ENCODE data around the gene AUTS2.
"Not testable (repeated sequence)": the region's sequence is repeated elsewhere in the genome, so short reads cannot be mapped to it uniquely, and the experiment has no call there.

The AUTS2 gene

DNA sequence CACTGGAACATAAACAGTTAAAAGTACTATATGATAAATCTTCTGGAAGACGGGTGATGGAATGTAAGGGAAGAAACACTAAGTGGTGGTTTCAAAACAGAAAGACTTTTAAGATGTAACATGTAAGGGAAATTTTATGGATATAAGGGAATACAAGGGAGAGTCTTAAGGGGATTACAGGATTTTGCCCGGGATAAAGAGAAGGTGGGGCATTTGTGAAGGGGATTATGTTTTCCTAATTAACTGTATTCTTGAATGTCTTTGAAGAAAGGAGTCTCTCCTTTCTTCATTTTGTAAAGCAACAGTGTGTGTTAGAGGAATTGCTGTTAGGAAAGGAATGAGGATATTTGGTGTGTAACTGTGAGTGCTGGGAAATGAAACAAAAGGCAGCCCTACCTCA lies 745.2 kb downstream of the AUTS2 start:
- DNase-seq = no peak

DNA sequence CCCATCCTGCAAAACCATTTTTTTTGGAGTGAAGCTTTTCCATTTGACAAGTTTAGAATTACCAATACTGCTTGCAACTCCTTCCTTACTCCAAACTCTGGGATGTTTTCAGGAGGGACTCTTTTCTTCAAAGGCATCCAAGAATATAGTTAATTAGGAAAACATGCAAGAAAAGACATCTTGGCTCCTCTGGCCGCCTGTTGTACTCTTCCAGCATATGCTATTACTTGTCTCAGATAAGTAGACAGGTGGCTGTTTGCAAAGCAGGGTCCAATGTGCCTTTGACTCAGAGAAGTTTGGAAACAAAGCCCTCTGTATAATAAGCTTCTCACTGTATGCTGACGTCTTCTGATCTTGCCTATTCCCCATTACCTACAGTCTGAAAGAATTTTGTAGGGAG lies 746.5 kb downstream of the AUTS2 start:
- DNase-seq = no peak

DNA sequence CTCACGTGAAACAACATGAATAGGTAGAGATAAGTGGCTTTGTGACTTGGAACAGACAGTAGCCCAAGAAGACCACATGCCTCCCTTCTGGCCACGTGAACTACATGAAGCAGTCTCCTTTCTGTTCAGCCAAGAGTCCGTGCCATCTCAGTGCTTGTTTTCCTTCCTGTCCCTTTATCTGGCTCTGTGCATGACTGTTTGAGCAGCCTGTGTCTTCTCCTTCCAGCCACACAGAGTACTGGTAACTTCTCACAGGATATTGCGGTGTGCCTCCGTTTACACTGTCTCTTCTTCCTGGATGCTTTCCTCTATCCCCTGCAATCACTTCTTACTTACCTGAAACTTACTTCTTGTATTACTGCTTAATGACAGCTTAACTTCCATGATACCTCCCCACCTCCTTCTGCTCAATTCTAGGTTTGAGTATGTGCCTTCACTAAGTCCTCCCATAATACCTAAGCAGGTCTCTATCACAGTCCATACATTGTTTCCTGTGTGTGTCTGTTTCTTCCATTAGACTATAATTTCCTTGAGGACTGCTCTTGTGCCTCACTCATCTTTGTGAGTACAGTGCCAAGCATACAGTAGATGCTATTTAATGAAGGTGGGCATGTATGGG lies 748.7 kb downstream of the AUTS2 start:
- DNase-seq = no peak

DNA sequence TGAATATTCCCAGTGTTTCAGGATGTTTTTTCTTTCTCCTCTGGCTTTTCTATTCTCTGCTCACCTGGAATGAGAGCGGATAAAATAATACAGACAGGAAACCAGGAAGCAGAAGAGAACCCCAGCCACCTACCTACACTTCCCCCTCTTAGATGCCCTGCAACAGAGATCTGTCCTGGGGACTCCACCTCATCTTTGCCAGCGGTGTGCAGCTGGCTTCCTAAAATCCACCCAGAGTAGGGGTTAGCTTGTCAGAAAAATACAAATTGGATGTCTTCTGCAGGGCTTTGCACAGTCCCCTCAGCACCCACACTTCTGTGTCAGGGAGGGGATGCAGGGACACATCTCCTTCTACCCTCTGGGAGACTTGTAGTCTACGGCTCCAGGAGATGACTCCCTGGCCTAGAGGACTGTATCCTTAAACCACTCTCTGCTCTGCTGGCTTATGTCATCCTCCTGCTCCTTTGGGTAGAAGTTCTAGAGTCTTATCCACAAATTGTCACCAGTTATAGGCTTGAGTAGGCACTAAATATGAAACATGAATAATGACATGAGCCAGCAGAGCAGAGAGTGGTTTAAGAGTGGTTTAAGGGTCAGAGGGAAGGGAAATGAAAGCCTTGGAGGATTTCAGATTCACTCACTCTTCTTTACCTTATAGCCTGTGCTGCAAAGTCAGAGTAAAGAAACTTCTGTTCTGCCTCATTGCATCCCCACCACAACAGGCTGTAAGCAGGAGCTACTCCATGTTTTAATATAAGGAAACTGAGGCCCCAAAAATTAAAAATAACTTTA lies 749.4 kb downstream of the AUTS2 start:
- DNase-seq = no peak

DNA sequence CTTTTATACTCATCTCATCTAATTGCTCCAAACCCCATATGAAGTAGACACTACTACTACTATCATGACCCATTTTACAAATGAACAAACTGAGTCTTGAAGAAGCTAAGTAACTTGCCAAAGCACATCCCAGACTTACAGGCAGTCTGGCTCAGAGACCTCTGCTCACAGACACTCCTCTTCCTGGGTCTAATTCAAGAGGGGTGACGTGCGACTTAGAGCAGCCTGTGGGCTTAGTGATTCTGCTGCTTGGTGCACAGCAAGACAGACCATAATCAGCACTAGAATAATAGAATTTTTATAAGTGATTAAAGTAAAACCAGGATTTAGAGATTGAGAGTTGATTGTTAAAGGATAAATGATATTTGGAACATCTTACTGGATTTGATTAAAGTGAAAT lies 750.8 kb downstream of the AUTS2 start:
- DNase-seq = no peak

DNA sequence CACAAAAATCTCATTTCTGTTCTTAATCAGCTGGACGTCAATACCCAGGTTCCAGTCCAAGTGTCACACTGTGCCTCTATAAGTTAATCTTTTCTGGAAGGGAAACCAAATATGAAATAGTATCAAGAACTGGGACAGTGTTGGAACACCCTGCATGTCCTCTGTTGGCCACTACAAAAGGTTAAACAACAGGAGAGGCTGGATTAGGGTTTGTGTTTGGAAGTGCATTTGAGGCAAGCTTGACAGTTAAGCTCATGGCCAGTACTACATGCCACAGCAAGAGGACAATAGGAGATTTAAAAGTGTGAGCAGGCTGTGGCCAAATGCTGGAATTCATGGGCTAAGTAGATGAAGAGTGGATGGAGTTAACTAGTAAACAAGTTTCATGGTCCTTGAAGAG lies 751.5 kb downstream of the AUTS2 start:
- no peak for DNase-seq

DNA sequence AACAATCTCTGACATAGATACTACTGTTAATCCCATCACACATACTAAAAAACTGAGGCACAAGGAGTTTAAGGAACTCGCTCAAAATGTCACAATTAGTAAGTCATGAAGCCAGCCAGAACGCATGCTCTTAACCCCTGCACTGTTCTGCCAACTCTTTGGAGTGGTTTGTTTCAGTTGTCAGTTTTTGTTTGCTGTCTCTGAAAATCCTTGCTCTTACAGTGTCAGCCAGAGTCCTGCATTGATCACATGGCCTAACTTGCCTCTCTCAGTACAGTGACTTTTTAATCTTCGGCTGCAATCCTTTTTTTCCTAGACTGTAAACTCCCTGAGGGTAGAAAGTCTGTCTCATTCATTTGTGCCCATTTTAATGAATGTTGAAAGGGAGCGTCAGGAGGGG lies 753.8 kb downstream of the AUTS2 start:
- DNase-seq = no peak

DNA sequence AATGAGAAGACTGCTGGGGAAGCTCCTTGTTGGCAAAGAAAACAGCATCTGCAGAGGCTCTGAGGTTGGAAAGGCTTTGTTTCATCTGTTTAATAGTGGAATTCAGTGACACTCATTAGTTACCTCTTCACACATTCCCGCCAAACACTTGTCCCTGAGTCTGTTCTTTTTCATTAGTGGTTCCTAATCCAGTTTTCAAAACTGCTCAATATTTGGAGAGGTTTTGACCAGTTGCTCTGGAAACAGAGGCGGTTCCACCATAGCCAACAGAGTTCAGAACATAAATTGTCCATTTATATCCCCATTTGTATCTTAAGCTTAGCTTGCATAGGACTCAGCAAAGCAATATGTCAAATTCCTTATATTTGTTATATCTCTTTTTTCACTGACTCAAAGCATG lies 754.6 kb downstream of the AUTS2 start:
- DNase-seq = no peak

DNA sequence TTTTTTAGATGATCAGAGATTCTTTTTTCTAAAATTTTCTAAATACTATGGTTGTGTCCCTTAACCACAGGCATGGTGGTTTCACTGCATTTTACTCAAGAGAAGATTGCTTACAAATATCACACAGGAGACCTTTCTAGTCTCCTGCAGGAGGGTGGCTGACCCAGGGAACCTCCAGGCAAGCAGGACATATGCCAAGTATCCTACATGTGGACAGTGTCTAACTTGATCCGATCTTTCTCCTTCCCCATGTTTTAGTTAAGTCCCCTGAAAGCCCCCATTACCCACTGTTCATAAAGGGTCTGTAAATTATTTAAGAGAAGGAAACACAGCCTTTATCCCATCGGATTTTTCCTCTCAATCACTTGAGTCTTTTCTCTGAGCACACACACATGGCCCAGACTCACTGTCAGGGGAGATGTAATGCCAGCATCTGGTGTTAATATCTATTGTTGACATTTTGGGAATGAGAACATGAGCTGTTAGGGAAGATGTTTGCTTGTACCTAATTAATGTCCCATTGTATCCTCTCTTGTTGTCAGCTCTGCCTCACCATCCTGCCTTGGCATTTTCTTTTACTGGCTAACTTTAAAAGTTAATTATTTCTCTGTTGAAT lies 755.2 kb downstream of the AUTS2 start:
- no peak for DNase-seq

DNA sequence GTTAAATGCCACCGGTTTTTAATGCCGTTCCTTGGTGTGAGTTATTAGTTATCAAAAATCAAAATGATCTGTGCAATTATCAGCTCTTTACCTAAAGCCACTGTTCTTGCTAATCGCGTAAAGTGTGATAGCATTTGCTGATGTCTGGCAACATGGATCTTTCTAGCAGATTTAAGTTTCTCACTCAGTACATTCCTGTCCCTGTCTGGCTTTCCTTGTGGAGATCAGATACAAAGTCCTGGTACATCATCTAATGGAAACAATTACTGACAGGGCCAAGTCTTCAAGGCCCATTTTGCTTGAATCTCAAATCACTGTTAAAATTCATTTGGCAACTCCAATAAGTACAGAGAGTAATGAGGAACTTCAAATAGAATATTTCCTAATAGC lies 755.7 kb downstream of the AUTS2 start:
- no peak for DNase-seq

DNA sequence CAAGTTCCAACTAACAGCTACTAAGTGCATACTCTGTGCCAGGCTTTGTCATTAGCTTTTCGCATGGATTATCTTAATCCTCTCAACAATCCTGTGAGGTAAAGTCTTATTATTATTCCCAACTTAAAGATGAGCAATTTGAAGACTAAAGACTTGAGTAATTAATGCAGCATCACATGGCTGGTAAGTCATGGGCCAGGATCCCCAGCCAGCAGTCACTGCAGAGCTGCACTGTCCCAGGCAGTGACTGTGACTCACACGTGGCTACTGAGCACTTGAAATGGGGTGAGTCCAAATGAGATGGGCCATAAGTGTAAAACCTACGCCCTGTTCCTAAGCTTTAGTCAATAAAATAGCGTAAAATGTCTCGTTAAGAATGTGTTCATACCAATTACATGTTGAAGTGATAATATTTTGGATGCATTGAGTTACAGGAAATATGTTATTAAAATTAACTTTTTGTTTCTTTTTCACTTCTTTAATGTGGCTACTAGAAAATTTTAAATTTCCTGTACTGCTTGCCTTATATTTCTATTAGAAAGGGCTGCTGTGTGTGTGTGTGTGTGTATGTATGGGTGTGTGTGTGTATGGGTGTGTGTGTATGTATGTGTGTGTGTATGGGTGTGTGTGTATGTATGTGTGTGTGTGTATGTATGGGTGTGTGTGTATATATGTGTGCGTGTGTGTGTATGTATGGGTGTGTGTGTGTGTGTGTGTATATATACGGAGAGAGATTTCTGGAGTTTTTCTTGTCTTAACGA lies 756.3 kb downstream of the AUTS2 start:
- no peak for DNase-seq

DNA sequence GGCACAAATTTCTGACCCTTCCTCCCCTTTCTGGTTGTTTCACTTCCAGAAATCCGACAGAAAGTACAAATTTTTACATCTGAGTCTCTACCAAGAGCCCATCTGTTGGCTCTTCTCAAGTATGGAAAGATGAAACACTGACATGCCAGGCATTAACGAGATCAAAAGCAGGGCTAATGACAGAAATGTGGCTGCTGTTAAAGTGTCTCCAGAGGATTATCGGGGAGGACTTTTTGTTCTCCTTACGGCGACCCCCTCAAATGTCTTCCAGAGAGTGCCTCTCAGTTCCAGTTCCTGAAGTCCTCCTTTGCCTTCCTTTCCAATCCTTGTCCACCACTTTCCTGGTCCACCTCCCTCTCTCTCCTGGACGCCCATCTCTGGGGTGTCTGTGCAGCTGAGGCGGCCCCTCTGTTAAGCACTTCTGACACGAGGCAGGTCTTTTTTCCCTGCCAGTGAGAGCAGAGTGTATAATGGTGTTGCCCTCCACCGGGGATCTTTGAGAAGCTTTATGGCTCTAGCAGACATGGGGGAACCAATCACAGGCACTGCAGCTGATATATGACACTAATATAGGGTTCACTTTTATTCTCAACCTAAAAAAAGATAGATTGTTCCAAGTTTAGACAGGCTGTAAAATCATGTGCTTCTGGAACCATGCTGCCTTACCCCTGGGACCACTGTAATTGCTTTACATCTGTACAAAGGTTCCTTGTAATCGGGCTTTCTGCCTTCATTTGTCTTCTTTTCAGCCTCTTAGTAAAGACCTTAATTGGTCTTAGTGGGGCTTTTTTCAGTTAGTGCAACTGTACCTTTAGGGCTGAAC lies 757.1 kb downstream of the AUTS2 start:
- no peak for DNase-seq

DNA sequence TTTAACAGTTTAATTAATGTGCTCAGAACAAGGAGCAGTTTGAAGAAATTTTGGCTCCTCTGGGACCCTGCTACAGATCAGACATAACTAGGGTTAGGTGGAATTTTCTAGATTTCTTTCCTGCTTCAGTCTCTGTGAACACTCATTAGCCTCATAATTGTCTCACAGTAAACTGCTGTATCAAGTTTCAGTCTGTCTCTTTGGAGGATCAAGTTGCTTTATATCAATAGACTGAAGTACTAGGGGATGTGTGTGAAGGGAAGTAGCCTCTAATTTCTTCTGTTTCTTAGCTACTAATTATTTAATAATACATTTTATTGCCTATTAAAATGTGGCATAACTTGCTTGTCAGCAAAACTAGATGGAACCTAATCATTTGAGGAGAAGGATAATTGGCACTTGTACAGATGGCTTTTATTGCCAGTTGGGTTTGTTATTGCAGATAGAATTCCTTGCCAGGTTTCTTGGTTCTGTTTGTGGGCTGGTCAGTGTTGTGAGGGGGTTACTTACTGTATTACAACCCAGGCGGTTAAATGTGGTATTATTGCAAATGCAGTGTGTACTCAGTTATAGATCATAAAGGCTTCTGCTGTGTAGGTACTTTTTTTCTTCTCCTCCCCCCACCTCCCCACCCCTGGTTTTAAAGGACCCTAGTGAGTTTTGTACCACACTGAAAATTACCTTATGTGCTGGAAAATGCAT lies 758.0 kb downstream of the AUTS2 start:
- DNase-seq = no peak

DNA sequence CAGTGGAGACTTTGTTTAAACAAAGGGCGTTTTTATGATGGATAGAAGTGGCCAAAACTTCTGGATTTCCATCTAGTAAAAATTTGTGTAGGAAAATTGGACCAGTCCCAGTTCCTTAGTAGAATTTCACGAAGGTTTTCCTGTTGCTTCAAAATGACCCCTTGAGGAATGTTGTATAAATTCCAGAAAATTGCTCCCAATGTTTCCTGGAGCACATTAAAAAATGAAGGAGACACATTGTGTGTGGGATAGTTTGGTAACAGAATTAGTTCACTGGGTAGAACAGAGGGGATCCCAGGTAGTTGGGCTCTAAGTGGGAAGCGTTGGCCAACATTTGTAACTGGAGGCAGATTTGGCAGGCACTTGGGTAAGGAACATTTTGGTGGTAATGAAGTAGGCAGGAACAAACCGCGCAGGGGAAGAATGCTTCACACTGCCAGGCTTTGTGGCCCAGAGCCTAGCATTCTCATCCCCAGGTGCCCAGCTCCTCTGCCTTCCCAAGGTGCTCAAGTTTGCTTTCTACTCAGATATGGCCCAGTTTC lies 758.6 kb downstream of the AUTS2 start:
- DNase-seq = no peak

DNA sequence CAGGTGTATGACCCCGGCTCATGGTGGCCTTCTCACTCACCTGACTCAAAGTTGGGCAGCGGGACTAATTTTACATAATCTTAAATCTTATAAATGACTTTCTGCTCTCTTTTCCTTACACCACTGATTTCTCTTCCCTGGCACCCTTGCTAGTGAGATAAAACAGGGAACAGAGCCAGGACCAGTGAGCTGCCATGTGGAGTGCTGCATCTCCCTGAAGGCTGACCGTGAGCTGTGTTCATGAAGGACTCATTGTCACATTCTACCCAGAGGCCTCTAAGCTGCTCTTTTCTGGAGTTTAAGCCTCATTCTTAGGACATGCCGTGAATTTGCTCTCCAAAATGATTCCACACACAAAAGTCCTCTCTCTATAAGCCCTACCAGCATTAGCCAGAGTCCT lies 762.3 kb downstream of the AUTS2 start:
- no peak for DNase-seq

DNA sequence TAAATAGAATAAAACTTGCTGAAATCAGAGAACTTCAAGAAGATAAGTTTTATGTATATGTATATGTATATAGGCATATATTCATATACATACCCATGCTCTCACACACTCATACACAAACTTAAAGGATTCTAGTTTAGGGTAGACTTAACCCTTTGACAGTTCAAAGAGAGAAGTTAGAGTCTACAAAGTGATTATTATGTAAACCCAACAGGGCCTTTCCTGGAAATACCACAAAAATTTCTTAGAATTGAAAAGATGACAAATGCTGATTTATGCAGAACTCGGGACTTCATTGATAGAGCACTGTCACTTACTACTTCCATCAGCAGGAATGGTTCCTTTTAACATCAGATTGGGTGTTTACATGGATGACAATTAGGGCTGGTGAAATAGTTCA lies 763.5 kb downstream of the AUTS2 start:
- DNase-seq = no peak

DNA sequence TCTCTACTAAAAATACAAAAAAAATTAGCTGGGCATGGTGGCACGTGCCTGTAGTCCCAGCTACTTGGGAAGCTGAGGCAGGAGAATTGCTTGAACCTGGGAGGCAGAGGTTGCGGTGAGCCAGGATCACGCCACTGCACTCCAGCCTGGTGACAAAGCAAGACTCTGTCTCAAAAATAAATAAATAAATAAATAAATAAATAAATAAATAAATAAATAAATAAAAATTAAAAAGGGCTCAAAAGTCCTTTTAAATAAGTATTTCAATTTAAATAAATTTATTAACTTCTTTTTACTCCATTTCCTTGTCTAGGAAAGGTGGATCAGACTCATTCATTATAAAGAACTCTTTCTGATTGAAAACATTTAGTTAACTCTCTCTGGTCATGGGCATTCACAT lies 766.1 kb downstream of the AUTS2 start:
- not testable (repeated sequence) for DNase-seq

DNA sequence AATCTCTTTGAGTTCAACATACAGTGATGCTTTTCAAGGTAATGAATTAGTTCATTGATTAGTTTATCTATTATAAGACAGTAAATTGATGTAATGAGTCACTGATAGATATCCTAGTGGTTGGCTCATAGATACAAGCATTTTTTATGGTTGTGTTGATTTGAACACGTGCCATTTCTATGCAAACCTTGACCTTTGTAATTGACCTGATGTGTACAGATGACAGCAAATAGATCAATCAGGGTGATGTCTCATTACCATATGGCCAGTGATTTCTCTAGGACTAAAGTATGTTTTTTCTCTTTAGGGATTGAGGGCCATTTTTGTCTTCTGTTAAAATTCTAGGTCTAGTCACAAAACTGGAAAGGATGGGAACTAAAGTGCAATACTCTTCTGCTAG lies 773.4 kb downstream of the AUTS2 start:
- DNase-seq = no peak

DNA sequence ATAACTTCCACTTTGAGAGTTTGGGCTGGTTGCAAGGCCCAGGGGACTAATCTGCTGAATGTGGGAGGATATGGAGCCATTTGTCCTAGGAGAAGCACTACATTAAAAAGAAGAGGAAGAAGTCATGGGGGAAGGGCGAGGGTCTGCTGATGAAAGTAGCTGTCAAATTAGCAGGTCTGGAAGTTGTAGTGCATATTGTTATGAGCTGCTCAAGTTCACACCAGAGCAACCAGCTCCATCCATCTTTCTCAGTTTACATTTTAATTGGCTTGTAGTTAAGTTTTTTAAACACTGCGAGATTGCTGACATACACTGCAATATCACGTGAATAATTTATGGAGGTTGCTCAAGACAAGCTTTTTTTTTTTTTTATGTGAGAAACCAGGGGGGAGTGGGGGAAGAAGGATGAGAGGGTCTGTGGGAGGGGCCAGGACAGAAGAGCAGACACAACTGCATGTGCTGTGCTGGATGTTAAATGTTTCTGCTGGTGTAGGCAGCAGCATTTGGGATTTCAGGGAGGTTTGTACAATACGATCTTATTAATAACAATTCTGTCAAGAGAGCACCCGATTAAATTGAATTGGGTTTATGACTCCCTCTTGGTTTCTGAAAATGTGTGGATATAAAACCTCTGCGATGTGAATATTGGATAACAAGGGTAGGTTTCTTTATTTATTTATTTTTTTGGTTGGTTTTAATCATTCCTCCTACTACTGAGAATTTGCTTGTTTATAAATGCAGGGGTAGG lies 774.7 kb downstream of the AUTS2 start:
- DNase-seq = no peak

DNA sequence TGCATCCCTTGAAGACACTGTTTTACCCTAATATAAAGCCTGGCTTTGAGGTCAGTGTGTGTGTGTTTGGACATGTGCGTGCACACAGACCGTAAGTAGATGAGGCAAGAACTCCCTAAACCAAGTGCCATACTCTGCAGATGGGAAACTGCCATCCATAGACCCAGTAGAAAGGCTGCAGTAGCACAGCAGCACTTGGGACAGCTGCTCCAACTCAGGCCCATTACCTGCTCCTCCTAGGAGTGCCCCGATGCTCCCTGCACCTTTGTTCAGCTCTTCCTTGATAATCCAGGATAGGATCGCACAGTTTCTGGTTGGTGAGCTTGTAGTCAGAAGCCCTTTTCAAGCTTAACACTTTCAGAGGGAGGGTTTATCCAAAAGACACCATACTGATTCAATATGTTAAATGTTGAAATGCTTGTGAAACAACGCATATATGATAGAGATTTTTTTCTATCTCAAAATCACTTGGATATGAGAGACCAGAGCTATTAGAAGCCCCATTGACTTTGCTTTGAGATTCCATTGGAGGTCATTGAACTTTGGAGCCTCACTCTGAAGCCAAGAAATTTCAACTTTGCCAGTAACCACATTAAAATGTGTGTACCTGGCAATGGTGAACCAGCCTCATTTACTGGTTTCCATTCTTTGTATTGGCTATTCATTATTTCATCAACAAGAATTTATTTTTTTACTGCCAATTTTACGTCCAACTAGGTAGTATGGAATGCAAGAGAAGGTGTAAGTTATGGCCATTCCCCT lies 776.7 kb downstream of the AUTS2 start:
- DNase-seq = no peak

All from 8988T (cell line).